ENCODE data around the gene PTP4A2. TPM values are rescaled to one million over a fixed set of nuclear protein-coding genes. Genes with fewer than 3 reads are reported as not detected.

Gene PTP4A2
- total RNA-seq, 6 experiments from 2014 or later = 258 to 353 (median 305) TPM

GRCh38 chr1:31981456-31981839, 43.3 kb upstream of the PTP4A2 start:
- Mint-ChIP-seq H3K4me3 (no peak overlapping the region), H3K27me3 (ENCODE audit: insufficient read depth) (no peaks in the 10 kb centered on the region; the same call in none of the 2 replicates), H3K4me1 (ENCODE audit: low read depth) (peaks cover 37% of the 10 kb centered on the region), H3K36me3 (ENCODE audit: low read depth) (no peaks in the 10 kb centered on the region), H3K27ac (no peak overlapping the region), H3K9me3 (no peaks in the 10 kb centered on the region)
- DNase-seq = no peak
- TF ChIP-seq CTCF (IDR thresholded peaks at IDR 0.05) = no peak

- H3K4me3 Mint-ChIP-seq = no peak overlapping the region
- no peaks in the 10 kb centered on the region for H3K9me3 Mint-ChIP-seq
- no peaks in the 10 kb centered on the region for H3K36me3 Mint-ChIP-seq (ENCODE audit: low read depth)
- TF ChIP-seq CTCF (IDR thresholded peaks at IDR 0.05) = no peak
- no peak overlapping the region for H3K27ac Mint-ChIP-seq
- DNase-seq = no peak
- H3K4me1 Mint-ChIP-seq (ENCODE audit: low read depth) = peaks cover 41% of the 10 kb centered on the region
- H3K27me3 Mint-ChIP-seq (ENCODE audit: insufficient read depth) = no peaks in the 10 kb centered on the region; the same call in none of the 2 replicates
Measured at GRCh38 chr1:31980835-31981455, 42.8 kb upstream of the PTP4A2 start.

GRCh38 chr1:31978843-31979400, 40.8 kb upstream of the PTP4A2 start:
- no peak overlapping the region for H3K27ac Mint-ChIP-seq

GRCh38 chr1:31977385-31978131, 39.4 kb upstream of the PTP4A2 start:
- H3K36me3 Mint-ChIP-seq (ENCODE audit: low read depth) = no peaks in the 10 kb centered on the region
- H3K27me3 Mint-ChIP-seq (ENCODE audit: insufficient read depth) = peaks cover 4% of the 10 kb centered on the region
- H3K4me1 Mint-ChIP-seq (ENCODE audit: low read depth) = peaks cover 27% of the 10 kb centered on the region
- H3K27ac Mint-ChIP-seq = peak overlapping the region; percentile 67
- H3K9me3 Mint-ChIP-seq = no peaks in the 10 kb centered on the region
- peak; percentile 69 for TF ChIP-seq CTCF (IDR thresholded peaks at IDR 0.05)
- peak; percentile 51 for DNase-seq
- no peak overlapping the region for H3K4me3 Mint-ChIP-seq

More at GRCh38 chr1:31978843-31979400, 40.8 kb upstream of the PTP4A2 start:
- Mint-ChIP-seq H3K4me3 (no peak overlapping the region), H3K4me1 (ENCODE audit: low read depth) (peaks cover 27% of the 10 kb centered on the region), H3K27me3 (ENCODE audit: insufficient read depth) (no peaks in the 10 kb centered on the region; the same call in none of the 2 replicates), H3K36me3 (ENCODE audit: low read depth) (no peaks in the 10 kb centered on the region), H3K9me3 (no peaks in the 10 kb centered on the region)
- no peak for TF ChIP-seq CTCF (IDR thresholded peaks at IDR 0.05)
- no peak for DNase-seq

GRCh38 chr1:31976401-31976800, 38.2 kb upstream of the PTP4A2 start:
- peak; percentile 70 for DNase-seq
- Mint-ChIP-seq H3K27ac (peak overlapping the region; percentile 32; the same call in 1 of the 2 replicates), H3K27me3 (ENCODE audit: insufficient read depth) (peaks cover 4% of the 10 kb centered on the region), H3K9me3 (no peaks in the 10 kb centered on the region), H3K4me1 (ENCODE audit: low read depth) (peaks cover 20% of the 10 kb centered on the region), H3K36me3 (ENCODE audit: low read depth) (no peaks in the 10 kb centered on the region), H3K4me3 (no peak overlapping the region)
- no peak for TF ChIP-seq CTCF (IDR thresholded peaks at IDR 0.05)
